GM10266 (cell line): ENCODE data around the gene FANCI.

Experiments used
- DNase-seq: peaks from one replicate; pipeline ENCODE4 v3.0.0; 2012; ENCODE audit errors: extremely low spot score
- CTCF ChIP-seq: IDR thresholded peaks from 2 replicates; pipeline ENCODE4 v1.5.1; 2012; ENCODE audit warnings: mild to moderate bottlenecking, low read depth; ENCODE audit not compliant: control insufficient read depth, insufficient read depth; ENCODE audit errors: missing control alignments

FANCI gene

GRCh38 chr15:89305395-89305794 is 61.6 kb downstream of the FANCI start:
- TF ChIP-seq CTCF: no peak
- DNase-seq: no peak

GRCh38 chr15:89307046-89307587 is 63.3 kb downstream of the FANCI start:
- TF ChIP-seq CTCF: no peak
- DNase-seq: no peak

GRCh38 chr15:89307791-89308190 is 64.0 kb downstream of the FANCI start:
- TF ChIP-seq CTCF: no peak
- no peak for DNase-seq

- no peak for DNase-seq
- TF ChIP-seq CTCF: no peak
Measured at GRCh38 chr15:89308236-89308635, 64.5 kb downstream of the FANCI start.

- DNase-seq: no peak
- no peak for TF ChIP-seq CTCF
Measured at GRCh38 chr15:89309993-89310392, 66.2 kb downstream of the FANCI start.

- no peak for TF ChIP-seq CTCF
Measured at GRCh38 chr15:89315375-89315929, 71.7 kb downstream of the FANCI start.

GRCh38 chr15:89316504-89316903 is 72.7 kb downstream of the FANCI start:
- no peak for TF ChIP-seq CTCF

More at GRCh38 chr15:89315375-89315929, 71.7 kb downstream of the FANCI start:
- DNase-seq: no peak

More at GRCh38 chr15:89316504-89316903, 72.7 kb downstream of the FANCI start:
- DNase-seq: no peak
